ENCODE measurements around the gene PCDH11X.
A peak's percentile ranks its signal among the peaks of the same experiment; 100 is the strongest.
"Not testable (repeated sequence)": the region's sequence is repeated elsewhere in the genome, so short reads cannot be mapped to it uniquely, and the experiment has no call there.

PCDH11X gene

GRCh38 chrX:91779135-91779534, at the start of gene PCDH11X:
Gene PCDH11X (plus strand): TSS chrX:91779375. CDS start chrX:91835505, 56,130 bp downstream.
- peak; percentile 8 for DNase-seq (ENCODE audit: low spot score)

GRCh38 chrX:91747446-91747845, 31.7 kb upstream of the PCDH11X start:
- not testable (repeated sequence) for DNase-seq (ENCODE audit: low spot score)

- not testable (repeated sequence) for DNase-seq (ENCODE audit: low spot score)
These were observed 26.2 kb upstream of the PCDH11X start for GRCh38 chrX:91753022-91753421.

GRCh38 chrX:91770619-91771488, 8.3 kb upstream of the PCDH11X start:
- DNase-seq (ENCODE audit: low spot score) = not testable (repeated sequence)

- not testable (repeated sequence) for DNase-seq (ENCODE audit: low spot score)
These were observed 5.2 kb upstream of the PCDH11X start for GRCh38 chrX:91773943-91774342.

- DNase-seq (ENCODE audit: low spot score) = not testable (repeated sequence)
These were observed 833 bp downstream of the PCDH11X start for GRCh38 chrX:91780008-91780407.

GRCh38 chrX:91780698-91781097, 1.5 kb downstream of the PCDH11X start:
- DNase-seq (ENCODE audit: low spot score) = not testable (repeated sequence)

- DNase-seq (ENCODE audit: low spot score) = not testable (repeated sequence)
These were observed 2.6 kb downstream of the PCDH11X start for GRCh38 chrX:91781553-91782298.

- DNase-seq (ENCODE audit: low spot score) = not testable (repeated sequence)
These were observed 3.6 kb downstream of the PCDH11X start for GRCh38 chrX:91782825-91783224.

- not testable (repeated sequence) for DNase-seq (ENCODE audit: low spot score)
These were observed 38.4 kb downstream of the PCDH11X start for GRCh38 chrX:91817537-91817936.

- not testable (repeated sequence) for DNase-seq (ENCODE audit: low spot score)
These were observed 46.1 kb downstream of the PCDH11X start for GRCh38 chrX:91825321-91825720.

Data from Ammon's horn (tissue), 1 donor.